ENCODE data around the gene OSTC.
"Not testable (repeated sequence)": the region's sequence is repeated elsewhere in the genome, so short reads cannot be mapped to it uniquely, and the experiment has no call there.

Gene OSTC

GRCh38 chr4:108646706-108647105, 3.7 kb upstream of the OSTC start:
- no peak for DNase-seq (ENCODE audit: low read depth)

- DNase-seq (ENCODE audit: low read depth): no peak
Measured at GRCh38 chr4:108649863-108650211, 562 bp upstream of the OSTC start.

- DNase-seq (ENCODE audit: low read depth): no peak
Measured at GRCh38 chr4:108651014-108651791, 804 bp downstream of the OSTC start.

- DNase-seq (ENCODE audit: low read depth): no peak
Measured at GRCh38 chr4:108662629-108663028, 12.2 kb downstream of the OSTC start.

- DNase-seq (ENCODE audit: low read depth): no peak
Measured at GRCh38 chr4:108674356-108674977, 24.1 kb downstream of the OSTC start.

- DNase-seq (ENCODE audit: low read depth): no peak
Measured at GRCh38 chr4:108681321-108681809, 31.0 kb downstream of the OSTC start.

GRCh38 chr4:108683479-108683878, 33.1 kb downstream of the OSTC start:
- DNase-seq (ENCODE audit: low read depth): peak; percentile 16

GRCh38 chr4:108685036-108685686, 34.8 kb downstream of the OSTC start:
- DNase-seq (ENCODE audit: low read depth): no peak

GRCh38 chr4:108690738-108691137, 40.3 kb downstream of the OSTC start:
- no peak for DNase-seq (ENCODE audit: low read depth)

GRCh38 chr4:108693211-108693610, 42.8 kb downstream of the OSTC start:
- no peak for DNase-seq (ENCODE audit: low read depth)

- no peak for DNase-seq (ENCODE audit: low read depth)
Measured at GRCh38 chr4:108693819-108694218, 43.4 kb downstream of the OSTC start.

GRCh38 chr4:108694423-108694822, 44.0 kb downstream of the OSTC start:
- no peak for DNase-seq (ENCODE audit: low read depth)

GRCh38 chr4:108695062-108695461, 44.7 kb downstream of the OSTC start:
- no peak for DNase-seq (ENCODE audit: low read depth)

GRCh38 chr4:108696160-108696559, 45.8 kb downstream of the OSTC start:
- no peak for DNase-seq (ENCODE audit: low read depth)

- peak; percentile 24 for DNase-seq (ENCODE audit: low read depth)
Measured at GRCh38 chr4:108700081-108700757, 49.8 kb downstream of the OSTC start.

- DNase-seq (ENCODE audit: low read depth): no peak
Measured at GRCh38 chr4:108702960-108703359, 52.6 kb downstream of the OSTC start.

GRCh38 chr4:108703370-108703769, 53.0 kb downstream of the OSTC start:
- no peak for DNase-seq (ENCODE audit: low read depth)

- no peak for DNase-seq (ENCODE audit: low read depth)
Measured at GRCh38 chr4:108703966-108704365, 53.6 kb downstream of the OSTC start.

- DNase-seq (ENCODE audit: low read depth): no peak
Measured at GRCh38 chr4:108706289-108706688, 55.9 kb downstream of the OSTC start.

GRCh38 chr4:108709234-108709633, 58.8 kb downstream of the OSTC start:
- DNase-seq (ENCODE audit: low read depth): no peak

GRCh38 chr4:108709722-108710121, 59.3 kb downstream of the OSTC start:
- DNase-seq (ENCODE audit: low read depth): no peak

- DNase-seq (ENCODE audit: low read depth): not testable (repeated sequence)
Measured at GRCh38 chr4:108710578-108710977, 60.2 kb downstream of the OSTC start.

GRCh38 chr4:108714880-108715279, 64.5 kb downstream of the OSTC start:
- no peak for DNase-seq (ENCODE audit: low read depth)
